CD4-positive, alpha-beta T cell treated with Interleukin-1 beta for 1 hour (primary cell): ENCODE results near the gene STAB2.

Source experiments
- DNase-seq, 2 donors: peaks; one replicate each; pipeline ENCODE4 v3.0.0-alpha.2; 2020 to 2022

Gene STAB2

DNA sequence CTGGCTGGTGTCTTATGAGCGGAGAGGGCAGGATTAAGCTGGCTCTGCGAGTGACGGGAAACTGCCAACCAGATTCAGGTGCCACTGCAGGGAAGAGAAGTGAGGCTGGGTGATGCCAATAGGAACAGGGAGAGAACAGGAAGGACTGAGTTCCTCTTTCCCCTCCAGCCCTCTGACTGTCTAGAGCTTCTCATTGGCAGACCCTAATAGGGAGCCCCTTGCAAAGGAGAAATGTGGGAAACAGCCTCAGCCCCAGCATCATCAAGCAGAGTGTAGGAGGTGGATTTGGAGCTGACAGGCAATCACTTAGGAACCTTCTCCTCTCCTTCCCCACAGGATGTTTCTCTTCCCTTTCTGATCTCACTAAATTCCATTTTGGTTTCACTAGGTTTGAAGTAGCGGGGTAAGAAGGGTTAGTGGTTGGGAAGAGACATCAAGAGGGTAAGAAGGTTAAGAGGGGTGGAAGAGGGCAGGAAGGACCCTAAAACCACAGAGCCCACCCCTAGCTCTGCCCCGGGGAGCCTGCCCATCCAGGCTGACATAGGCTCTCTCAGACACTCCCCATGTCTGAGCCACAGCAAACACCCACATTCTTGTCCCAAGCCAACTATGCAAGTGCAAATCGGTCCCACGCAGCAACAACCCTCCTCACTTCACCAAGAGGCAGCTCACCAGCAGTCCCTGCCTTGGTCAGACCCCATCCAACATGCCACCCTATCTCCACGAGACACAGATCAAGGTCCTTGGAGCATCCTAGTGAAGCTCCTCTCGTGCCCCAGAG is 111.1 kb downstream of the STAB2 start:
- no peak for DNase-seq

DNA sequence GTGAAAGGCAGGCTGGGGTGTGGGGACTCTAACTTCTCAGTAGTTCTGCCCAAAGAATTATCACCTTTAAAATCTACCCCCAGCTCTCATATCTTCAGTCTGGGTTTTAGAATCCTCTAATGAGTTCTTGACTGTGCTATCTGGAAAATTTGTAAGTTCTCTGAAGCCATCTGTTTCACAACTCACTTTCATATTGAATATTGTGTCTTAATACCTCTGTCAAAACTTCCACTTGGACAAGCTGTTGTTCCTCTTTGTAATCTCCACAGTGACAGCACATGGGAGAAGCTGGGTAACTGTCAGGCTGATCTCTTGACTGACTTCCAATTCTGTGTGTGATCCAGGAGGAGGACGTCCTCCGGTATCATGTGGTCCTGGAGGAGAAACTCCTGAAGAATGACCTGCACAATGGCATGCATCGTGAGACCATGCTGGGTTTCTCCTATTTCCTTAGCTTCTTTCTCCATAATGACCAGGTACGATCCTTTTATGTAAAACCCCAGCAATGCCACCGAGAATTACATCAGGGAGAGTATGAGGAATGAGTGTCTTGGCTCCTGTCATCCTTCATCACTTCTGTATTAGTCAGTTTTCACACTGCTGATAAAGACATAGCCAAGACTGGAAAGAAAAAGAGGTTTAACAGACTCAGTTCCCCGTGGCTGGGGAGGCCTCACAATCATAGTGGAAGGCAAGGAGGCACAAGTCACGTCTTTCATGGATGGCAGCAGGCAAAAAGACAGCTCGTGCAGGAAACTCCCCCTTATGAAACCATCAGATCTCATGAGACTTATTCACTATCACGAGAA is 111.9 kb downstream of the STAB2 start:
- no peak for DNase-seq

GRCh38 chr12:103705098-103705497 is 118.0 kb downstream of the STAB2 start:
- DNase-seq = no peak

DNA sequence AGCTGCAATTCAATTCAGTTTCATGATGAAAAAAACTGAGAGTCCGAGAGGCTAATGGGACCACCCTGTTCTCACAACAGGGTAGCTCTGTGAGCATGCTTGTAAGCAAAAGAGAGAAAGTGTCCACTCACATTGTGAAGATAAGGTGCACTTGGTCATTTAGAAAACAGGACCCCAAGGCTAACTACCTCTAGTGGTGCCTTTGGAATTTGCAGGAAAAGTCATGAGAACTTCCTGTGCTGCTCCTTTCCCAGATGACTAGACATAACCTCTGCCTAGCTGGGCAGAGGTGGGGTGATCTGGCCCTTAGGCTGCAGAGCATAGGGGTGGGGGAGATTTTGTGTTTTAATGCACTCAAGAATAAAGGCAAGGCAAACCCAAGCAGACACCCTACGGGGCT is 118.9 kb downstream of the STAB2 start:
- DNase-seq = no peak

- no peak for DNase-seq
Observed at GRCh38 chr12:103707446-103707845, 120.4 kb downstream of the STAB2 start.

GRCh38 chr12:103710544-103710943 is 123.5 kb downstream of the STAB2 start:
- DNase-seq = no peak

- no peak for DNase-seq
Observed at GRCh38 chr12:103712216-103712615, 125.1 kb downstream of the STAB2 start.

GRCh38 chr12:103715494-103715893 is 128.4 kb downstream of the STAB2 start:
- DNase-seq = no peak

- no peak for DNase-seq
Observed at GRCh38 chr12:103716517-103717196, 129.6 kb downstream of the STAB2 start.

- no peak for DNase-seq
Observed at GRCh38 chr12:103725398-103725797, 138.3 kb downstream of the STAB2 start.

GRCh38 chr12:103727638-103728037 is 140.6 kb downstream of the STAB2 start:
- DNase-seq = no peak

DNA sequence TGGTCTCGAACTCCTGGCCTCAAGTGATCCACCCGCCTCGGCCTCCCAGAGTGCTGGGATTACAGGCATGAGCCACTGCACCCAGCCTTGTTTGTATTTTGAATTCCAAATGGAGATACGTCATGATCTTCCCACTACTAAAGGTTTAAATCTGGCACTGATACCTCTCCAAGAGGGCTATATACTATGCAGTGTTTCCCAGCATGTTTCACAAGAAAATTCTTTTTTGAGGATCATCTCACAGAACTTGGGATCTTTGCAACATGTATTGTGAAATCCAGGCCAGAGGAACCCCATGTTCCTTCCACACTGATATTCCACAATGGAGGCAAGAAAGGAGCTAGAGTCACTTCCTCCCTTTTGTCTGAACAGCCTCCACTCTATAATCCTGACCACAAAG is 141.2 kb downstream of the STAB2 start:
- DNase-seq = no peak

DNA sequence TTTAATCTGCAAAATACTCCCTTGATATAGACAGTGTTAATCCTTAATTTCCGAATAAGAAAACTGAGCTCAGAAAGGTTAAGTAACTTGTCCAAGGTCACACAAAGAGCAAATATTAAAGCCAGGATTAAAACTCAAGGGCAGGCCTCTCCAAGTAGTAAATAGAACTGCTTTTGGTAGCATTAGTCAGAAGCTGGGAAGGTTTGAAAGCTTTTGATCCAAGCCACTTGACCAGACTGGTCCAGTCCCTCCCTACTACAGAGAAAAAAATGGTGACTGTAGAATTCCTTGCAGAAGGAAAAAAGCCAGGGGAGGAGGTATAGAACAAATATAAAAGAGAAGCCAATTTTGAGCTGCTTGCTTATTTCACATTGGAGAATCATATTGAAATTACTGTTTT is 142.4 kb downstream of the STAB2 start:
- DNase-seq = no peak

DNA sequence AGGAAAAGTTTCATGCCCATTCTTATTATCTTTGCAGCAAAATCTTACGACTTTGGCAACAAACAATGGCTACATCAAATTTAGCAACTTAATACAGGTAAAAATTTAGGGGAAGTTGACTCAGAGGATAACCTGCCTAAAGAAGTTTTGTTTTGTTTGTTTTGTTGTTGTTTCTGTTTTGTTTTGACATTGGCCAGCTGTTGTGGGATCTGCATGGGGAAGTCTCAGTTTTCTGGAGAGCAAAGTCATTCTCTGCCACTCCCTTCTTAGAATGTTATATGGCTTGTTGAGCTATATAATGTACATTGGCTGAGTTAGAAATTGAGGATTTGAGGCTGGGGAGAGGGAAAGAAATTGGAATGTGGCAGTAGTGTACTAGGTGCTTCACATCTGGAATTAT is 144.5 kb downstream of the STAB2 start:
- DNase-seq = no peak

DNA sequence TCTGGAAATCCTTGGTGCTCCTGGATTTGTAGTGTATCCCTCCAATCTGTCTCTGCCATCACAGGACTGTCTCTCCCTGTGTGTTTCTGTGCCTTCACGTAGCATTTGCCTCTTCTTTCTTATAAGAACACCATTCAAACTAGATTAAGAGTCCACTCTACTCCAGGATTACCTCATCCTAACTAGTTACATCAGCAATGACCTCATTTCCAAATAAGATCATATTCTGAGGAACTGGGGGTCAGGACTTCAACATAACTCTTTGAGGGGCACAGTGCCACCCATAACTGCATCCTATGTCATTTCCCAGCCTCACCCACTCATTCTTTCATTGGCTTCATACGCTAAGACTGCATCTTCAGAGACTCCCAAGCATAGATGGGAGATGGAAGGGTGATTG is 147.8 kb downstream of the STAB2 start:
- no peak for DNase-seq

DNA sequence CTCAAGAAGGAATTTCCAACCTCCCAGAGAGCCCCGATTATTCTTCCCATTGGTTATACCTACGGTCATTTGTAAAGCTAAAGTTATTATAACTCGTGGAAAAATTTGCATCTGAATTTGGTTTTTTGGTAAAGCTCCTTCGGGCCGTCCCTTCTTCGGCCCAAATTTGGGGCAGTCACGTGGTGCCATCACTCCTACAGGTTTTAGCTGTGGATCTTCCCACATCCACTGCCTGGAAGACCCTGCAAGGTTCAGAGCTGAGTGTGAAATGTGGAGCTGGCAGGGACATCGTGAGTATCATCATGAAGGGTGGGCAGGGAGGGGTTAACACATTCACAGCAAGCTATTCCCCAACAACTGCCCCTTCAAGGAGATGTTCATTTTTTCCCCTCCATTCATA is 148.2 kb downstream of the STAB2 start:
- no peak for DNase-seq

- DNase-seq = no peak
Observed at GRCh38 chr12:103736572-103736971, 149.5 kb downstream of the STAB2 start.

DNA sequence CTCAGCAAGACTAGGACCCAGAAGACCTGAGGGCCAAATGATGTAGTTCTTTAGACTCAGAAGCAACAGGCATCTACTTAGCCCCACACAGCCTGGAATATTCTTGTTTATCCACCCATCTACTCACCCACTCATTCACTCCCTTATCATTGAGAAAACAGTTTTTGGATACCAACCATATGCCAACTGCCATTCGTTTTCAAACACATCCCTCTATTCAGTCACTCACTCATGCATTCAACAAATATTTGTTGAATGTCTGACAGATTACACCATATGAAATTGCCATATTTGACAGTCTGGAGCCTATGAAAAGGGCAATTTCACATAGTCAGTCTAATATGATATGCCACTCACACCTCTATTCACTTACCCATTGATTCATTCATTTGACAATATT is 150.8 kb downstream of the STAB2 start:
- DNase-seq = no peak

DNA sequence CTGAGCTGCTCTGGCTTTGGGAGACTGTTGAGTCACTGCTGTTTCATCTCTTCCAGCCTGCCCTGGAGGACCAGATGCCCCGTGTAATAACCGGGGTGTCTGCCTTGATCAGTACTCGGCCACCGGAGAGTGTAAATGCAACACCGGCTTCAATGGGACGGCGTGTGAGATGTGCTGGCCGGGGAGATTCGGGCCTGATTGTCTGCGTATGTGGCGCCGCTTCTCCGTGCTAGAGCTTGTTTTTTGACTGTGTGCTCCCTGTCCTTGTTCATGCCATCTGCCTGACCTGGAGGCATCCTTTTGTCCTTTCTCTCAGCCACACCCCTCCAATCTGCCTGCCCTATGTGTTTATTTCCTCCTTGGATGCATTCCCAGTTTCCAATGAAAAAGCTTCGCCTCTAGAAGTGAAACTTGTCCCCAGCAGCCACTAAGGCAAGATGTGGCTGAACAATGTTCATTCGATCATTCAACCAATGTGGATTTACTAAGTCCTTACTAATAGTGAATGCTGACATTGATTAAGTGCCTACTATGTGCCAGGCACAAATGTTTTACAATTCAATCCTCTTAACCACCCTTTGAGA is 155.4 kb downstream of the STAB2 start:
- DNase-seq = no peak

DNA sequence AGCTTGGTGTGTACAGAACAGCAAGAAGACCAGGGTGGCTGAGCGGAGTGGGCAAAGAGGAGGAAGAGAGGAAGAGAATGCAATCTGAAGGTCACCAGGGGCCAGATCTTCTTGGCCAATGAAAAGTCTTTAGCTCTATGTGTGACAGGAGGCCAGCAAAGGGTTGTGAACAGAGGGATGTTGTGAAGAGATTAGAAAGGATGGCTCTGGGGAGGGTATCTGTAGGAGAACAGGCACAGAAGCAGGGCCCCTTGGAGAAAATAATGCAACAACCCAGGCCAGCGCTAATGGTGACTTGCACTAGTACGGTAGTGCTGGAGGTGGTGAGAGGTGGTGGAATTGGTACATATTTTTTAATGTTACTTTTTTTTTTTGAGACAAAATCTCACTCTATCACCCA is 156.7 kb downstream of the STAB2 start:
- no peak for DNase-seq

DNA sequence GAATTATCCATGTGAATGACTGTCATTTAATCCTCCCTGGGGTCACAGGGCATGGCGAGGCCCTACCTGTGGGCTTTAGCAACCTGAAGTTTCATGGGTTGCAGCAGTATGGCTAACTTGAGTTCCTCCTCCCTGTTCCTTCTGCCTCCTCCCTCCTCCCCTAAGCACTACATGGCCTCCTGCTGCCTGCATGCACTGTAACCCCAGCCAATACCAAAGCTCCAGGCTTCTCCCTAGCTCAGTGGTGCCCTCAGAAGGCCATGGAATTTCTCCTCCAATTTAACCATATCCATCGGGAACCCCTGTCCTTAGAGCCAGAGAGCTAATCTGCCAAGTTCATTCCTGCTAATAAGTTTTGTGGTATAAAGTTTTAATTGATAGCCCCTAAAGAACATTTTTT is 158.9 kb downstream of the STAB2 start:
- no peak for DNase-seq

DNA sequence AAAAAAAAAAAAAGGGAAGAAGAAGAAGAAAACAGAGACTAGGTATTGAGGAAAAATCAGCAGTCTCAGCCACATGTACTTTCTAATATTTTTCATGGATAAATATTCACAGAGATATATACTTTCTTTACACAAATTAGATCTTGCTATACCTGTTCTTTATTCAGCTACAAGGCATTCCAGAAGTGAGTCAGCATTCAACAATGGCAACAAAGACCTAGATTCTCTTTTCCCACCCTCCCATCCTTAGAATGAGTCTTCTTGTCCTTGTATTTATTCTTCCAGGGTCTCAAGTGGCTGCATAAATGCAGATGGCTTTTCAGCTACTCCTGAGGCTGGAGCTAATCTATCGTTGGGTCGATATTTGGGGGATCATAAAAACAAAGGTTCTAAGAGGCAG is 160.9 kb downstream of the STAB2 start:
- no peak for DNase-seq

DNA sequence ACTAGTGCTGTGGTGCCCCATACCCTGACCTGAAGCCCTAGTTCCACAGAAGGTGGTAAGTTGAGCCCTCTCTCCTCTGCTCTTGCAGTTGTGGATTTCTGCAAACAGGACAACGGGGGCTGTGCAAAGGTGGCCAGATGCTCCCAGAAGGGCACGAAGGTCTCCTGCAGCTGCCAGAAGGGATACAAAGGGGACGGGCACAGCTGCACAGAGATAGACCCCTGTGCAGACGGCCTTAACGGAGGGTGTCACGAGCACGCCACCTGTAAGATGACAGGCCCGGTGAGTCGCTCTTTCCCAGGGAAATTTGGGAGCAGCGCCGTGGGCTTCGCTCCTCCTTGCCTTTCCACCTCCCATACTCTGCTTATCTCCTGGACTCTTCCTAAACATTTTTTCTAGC is 161.8 kb downstream of the STAB2 start:
- no peak for DNase-seq

- DNase-seq = no peak
Observed at GRCh38 chr12:103751171-103751570, 164.1 kb downstream of the STAB2 start.
